AG04449 (cell line): Measurements from ENCODE around the gene SH3PXD2B.

Experiments
- CTCF ChIA-PET: fragments of 350-600 bp; formaldehyde crosslinking; extraction: SDS; loops from one replicate; lab custom pipeline; 2021; ENCODE audit warnings: antibody characterized with exemption; lab: Yijun Ruan, JAX
- POLR2A ChIA-PET: fragments of 400-600, 350-600 bp; formaldehyde crosslinking; extraction: SDS; loops from one replicate; lab custom pipeline; 2020; ENCODE audit warnings: antibody characterized with exemption, inconsistent platforms; lab: Yijun Ruan, JAX
- DNase-seq: peaks from one replicate; pipeline ENCODE4 v3.0.0-alpha.2; 2010; ENCODE audit warnings: low read depth, low spot score
- H3K4me3 ChIP-seq: 2 replicates; pipeline ENCODE4 v1.5.1; 2011; ENCODE audit warnings: low read depth, mild to moderate bottlenecking, control low read depth, low read length
- CTCF ChIP-seq: IDR thresholded peaks from one replicate; pipeline ENCODE4 v1.5.1; 2011; ENCODE audit warnings: mild to moderate bottlenecking, moderate library complexity, low read length, control low read depth, inconsistent platforms; ENCODE audit not compliant: insufficient read depth; ENCODE audit errors: missing control alignments

SH3PXD2B gene

GRCh38 chr5:172380987-172381643, 73.2 kb downstream of the SH3PXD2B start:
- POLR2A ChIA-PET, result no interaction called here
- CTCF ChIA-PET, result interaction anchor here (3.0 kb wide), 1 partner anchor 10 kb away, joined by 16 read pairs; no protein-coding TSS in a partner anchor
- DNase-seq, result no peak

GRCh38 chr5:172380301-172380986, 73.9 kb downstream of the SH3PXD2B start:
- DNase-seq, result no peak
- H3K4me3 ChIP-seq, result no peak overlapping the region
- TF ChIP-seq CTCF, result no peak
- ChIA-PET CTCF (interaction anchor here (3.0 kb wide), 1 partner anchor 10 kb away, joined by 16 read pairs; no protein-coding TSS in a partner anchor), POLR2A (no interaction called here)

More at GRCh38 chr5:172380987-172381643, 73.2 kb downstream of the SH3PXD2B start:
- TF ChIP-seq CTCF, result no peak
- no peak overlapping the region for H3K4me3 ChIP-seq

- TF ChIP-seq CTCF, result no peak
- no peak for DNase-seq
- H3K4me3 ChIP-seq, result no peak overlapping the region
- ChIA-PET CTCF (interaction anchor here (3.0 kb wide), 1 partner anchor 9 kb away, joined by 16 read pairs; no protein-coding TSS in a partner anchor), POLR2A (no interaction called here)
Observed at GRCh38 chr5:172379481-172379880, 74.8 kb downstream of the SH3PXD2B start.

GRCh38 chr5:172377856-172378255, 76.5 kb downstream of the SH3PXD2B start:
- no peak for DNase-seq
- ChIA-PET POLR2A (no interaction called here), CTCF (interaction anchor here (1.2 to 1.6 kb wide), 3 partner anchors 17 to 75 kb away, joined by 3 to 4 read pairs (median 3); no protein-coding TSS in a partner anchor)
- no peak for TF ChIP-seq CTCF
- no peak overlapping the region for H3K4me3 ChIP-seq

GRCh38 chr5:172377438-172377837, 76.9 kb downstream of the SH3PXD2B start:
- ChIA-PET CTCF (interaction anchor here (1.2 to 1.6 kb wide), 3 partner anchors 17 to 75 kb away, joined by 3 to 4 read pairs (median 3); no protein-coding TSS in a partner anchor), POLR2A (no interaction called here)
- DNase-seq, result no peak
- H3K4me3 ChIP-seq, result no peak overlapping the region
- no peak for TF ChIP-seq CTCF

- no peak for TF ChIP-seq CTCF
- ChIA-PET POLR2A (no interaction called here), CTCF (no interaction called here)
- H3K4me3 ChIP-seq, result no peak overlapping the region
- no peak for DNase-seq
Observed at GRCh38 chr5:172374783-172375182, 79.5 kb downstream of the SH3PXD2B start.
